HG03354 (cell line): ENCODE measurements around the gene BLOC1S3.

Experiments
- ATAC-seq: cut with Tn5 transposase; IDR thresholded peaks from one replicate; pipeline ENCODE4 v1.9.1; 2021; ENCODE audit warnings: mild to moderate bottlenecking; ENCODE audit not compliant: unreplicated experiment, poor library complexity, severe bottlenecking

The BLOC1S3 gene

DNA sequence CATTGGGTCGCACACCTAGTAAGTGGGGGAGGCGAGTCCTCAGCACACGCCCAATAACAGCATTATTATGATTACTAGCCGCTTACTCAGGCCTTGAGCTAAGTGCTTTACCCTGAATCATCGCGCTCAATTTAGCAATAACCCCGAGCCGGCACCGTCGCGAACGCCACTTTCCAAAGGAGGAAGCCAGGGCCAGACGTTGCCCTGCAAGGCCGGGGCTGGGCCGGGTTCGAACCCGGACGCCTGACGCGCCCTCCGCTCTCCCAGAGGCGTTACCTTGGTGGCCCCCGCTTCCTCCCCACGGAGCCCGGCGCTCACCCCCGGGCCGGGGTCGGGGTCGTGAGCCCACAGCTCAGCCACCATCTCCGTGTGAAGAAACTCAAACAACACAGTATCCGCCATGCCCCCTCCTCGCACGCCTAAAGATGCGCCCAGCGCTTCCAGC lies 745 bp upstream of the BLOC1S3 start, which contains the start of gene TRAPPC6A:
TSS of gene TRAPPC6A (minus strand) at position 421 of the 445 bp plus-strand sequence. CDS start at position 402, 19 bp downstream.
- ATAC-seq = no peak

DNA sequence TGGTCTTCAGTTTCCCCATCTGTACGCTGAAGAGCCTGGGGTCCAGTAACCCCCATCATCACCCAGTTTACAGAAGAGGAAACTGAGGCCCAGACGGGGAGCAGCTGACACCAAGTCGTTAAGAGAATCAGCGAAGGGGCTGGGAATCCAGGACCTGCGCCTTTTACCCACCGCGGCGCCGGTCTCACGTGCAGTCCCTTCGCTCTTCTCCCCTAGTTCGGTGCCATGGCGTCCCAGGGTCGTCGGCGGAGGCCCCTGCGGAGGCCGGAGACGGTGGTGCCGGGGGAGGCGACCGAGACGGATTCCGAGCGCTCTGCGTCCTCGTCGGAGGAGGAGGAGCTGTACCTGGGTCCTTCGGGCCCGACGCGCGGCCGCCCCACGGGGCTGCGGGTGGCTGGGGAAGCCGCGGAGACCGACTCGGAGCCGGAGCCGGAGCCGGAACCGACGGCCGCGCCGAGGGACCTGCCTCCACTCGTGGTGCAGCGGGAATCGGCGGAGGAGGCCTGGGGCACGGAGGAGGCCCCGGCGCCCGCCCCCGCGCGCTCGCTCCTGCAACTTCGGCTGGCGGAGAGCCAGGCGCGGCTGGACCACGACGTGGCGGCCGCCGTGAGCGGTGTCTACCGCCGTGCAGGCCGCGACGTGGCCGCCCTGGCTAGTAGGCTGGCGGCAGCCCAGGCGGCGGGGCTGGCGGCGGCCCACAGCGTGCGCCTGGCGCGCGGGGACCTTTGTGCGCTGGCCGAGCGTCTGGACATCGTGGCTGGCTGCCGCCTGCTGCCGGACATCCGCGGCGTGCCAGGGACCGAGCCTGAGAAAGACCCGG lies 698 bp downstream of the BLOC1S3 start:
- ATAC-seq = no peak

GRCh38 chr19:45179892-45180370 lies 1.3 kb downstream of the BLOC1S3 start:
- ATAC-seq = no peak

- ATAC-seq = no peak
These were observed 2.4 kb downstream of the BLOC1S3 start for GRCh38 chr19:45180936-45181335.

- no peak for ATAC-seq
These were observed 4.2 kb downstream of the BLOC1S3 start for GRCh38 chr19:45182758-45183157.

DNA sequence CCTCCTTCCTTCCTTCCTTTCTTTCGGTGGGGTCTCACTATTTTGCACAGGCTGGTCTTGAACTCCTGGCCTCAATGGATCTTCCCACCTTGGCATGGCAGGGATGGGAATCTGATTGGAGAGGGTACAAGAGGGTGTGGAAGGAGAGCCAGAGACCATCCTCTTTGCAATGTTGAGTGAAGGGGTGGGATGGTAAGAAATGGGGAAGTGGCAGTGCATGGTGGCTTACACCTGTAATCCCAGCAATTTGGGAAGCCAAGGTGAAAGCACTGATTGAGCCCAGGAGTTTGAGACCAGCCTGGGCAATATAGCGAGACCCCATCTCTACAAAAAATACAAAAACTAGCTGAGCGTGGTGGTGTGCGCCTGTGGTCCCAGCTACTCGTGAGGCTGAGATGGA lies 5.5 kb downstream of the BLOC1S3 start:
- ATAC-seq = no peak

DNA sequence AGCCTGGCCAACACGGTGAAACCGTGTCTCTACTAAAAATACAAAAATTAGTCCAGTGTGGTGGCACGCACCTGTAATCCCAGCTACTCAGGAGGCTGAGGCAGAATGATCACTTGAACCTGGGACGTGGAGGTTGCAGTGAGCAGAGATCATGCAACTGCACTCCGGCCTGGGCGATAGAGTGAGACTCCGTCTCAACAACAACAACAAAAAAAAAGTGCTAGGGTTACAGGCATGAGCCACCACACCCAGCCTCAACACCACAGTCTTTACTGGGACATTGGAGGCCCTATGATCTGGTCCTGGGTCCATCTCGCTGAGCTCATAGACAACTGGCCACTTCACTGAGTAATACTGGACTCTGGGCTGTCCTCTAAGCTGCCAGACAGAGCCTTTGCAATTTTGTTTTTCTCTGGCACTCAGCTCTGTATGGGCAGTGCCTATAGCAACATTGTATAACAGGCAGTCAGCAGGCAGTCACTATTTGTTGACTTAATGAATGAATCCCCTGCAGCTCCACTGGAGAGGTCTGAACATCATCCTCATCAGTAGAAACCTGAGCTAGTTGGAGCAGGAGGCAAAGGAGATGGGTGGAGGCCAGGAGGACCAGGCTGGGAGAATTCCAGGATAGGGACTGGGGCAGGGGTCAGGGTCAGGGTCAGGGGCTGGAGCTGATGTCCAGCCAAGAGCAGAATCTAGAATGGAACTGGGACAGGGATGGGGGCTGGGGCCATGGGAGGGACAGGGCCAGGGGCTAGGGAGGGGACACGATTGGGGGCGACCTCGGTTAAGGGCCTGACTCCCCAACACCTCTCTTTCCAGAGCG lies 8.1 kb downstream of the BLOC1S3 start:
- ATAC-seq = no peak

- ATAC-seq = no peak
These were observed 9.0 kb downstream of the BLOC1S3 start for GRCh38 chr19:45187421-45188100.

DNA sequence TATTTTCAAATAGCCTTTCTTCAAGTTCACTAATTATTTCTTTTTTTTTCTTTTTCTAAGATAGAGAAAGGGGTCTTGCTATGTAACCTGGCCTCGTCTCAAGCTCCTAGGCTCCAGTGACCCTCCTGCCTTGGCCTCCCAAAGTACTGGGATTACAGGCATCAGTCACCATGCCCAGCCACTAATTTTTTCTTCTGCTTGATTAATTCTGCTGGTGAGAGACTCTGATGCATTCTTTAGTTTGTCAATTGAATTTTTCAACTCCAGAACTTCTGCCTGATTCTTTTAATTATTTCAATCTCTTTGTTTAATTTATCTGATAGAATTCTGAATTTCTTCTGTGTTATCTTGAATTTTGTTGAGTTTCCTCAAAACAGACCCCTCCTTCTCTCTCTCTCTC lies 11.4 kb downstream of the BLOC1S3 start:
- no peak for ATAC-seq

GRCh38 chr19:45191375-45191774 lies 12.8 kb downstream of the BLOC1S3 start:
- ATAC-seq = no peak

DNA sequence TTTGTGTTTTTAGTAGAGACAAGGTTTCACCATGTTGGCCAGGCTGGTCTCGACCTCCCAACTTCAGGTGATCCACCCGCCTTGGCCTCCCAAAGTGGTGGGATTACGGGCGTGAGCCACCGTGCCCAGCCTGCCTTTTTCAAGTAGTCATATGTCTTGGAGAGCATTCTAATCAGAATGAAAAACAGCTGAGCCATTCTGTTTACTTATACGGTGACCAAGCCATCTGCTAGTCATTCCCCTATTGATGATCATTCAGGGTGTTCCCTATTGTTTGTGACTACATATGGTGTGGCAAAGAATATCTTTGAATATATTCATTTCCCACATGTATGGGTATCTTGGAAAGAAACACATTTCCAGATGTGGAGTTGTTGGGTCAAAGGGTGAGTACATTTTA lies 17.2 kb downstream of the BLOC1S3 start:
- no peak for ATAC-seq

DNA sequence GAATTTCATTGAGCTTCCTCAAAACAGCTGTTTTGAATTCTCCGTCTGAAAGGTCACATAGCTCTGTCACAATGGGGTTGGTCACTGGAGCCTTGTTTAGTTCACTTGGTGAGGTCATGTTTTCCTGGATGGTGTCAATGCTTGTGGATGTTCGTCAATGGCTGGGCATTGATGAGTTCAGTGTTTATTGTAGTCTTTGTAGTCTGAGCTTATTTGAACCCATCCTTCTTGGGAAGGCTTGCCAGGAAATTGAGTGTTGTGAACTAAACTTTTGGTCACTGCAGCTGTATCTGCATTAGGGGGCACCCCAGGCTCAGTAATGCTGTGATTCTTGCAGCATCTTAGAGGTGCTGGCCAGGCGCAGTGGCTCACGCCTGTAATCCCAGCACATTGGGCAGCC lies 22.0 kb downstream of the BLOC1S3 start:
- ATAC-seq = no peak

DNA sequence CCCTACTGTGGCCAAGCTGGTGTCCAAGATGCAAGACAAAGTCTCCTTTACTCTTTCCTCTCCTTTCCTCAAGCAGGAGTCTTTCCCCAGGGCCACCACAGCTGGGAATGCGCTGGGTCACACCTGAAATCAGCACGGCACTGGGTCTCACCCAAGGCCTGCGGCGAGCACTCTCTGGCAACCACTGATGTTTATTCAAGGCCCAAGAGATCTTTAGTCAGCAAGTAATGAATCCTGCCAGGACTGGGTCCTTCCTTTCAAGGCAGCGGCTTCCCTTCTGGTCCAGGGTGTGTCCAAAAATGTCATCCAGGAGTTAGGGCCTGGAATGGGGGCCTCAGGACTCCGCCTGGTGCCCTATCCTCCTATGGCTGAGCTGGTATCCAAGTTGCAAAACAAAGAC lies 24.1 kb downstream of the BLOC1S3 start:
- ATAC-seq = no peak

DNA sequence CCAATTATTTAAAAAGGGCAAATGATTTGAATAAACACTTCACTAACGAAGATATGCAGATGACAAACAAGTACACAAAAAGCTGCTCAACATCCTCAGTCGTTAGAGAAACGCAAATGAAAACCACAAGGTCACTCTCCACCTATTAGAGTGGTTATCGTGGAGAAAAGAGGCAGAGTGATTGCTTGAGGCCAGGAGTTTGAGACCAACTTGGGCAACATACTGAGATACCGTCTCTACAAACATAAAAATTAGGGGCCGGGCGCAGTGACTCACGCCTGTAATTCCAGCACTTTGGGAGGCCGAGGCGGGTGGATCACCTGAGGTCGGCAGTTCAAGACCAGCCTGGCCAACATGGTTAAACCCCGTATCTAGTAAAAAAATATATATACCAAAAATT lies 27.2 kb downstream of the BLOC1S3 start:
- ATAC-seq = no peak

DNA sequence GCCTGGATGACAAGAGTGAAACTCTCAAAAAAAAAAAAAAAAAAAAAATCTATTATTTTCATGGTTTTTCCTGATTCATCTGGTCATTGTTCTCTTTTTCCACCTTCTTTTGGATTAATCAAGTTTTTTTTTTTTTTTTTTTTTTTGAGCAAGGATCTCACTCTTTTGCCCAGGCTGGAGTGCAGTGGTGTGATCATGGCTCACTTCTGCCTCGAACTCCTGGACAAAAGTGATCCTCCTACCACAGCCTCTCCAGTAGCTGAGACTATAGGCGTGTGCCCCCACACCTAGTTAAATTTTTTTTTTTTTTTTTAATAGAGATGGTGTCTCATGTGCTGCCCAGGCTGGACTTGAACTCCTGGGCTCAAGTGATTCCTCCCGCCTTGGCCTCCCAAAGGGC lies 27.7 kb downstream of the BLOC1S3 start:
- no peak for ATAC-seq

DNA sequence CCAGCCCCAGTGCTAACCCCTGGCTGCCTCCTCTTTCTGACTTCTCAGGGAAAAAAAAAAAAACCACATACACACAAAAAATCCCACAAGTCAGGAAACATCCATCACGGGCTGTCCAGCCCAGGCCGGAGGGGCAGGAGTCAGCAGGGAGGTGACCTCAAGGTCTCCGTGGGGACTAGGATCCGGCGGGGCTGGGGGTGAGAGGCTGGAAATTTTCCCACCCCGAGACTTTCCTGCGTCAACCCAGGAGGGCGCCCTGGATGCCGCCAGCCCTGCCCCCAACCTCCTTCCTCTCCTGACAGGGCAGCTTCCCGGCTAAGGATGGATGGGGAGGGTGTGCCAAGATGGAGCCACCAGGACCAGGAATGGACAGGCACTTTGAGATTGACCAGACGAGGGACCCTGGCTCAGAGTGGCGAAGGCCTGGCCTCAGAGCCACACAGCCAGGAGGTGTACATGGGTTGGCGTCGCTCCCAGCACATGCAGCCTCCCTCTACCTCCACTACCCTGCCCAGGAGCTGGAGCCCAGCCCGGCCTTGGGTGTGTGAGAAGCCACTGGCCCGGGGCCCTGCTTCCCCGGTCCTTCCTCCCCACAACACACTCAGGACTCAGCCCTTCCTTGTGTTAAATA lies 33.3 kb downstream of the BLOC1S3 start:
- no peak for ATAC-seq

- ATAC-seq = no peak
These were observed 34.4 kb downstream of the BLOC1S3 start for GRCh38 chr19:45213031-45213430.

- ATAC-seq = no peak
These were observed 37.0 kb downstream of the BLOC1S3 start for GRCh38 chr19:45215391-45216191.

DNA sequence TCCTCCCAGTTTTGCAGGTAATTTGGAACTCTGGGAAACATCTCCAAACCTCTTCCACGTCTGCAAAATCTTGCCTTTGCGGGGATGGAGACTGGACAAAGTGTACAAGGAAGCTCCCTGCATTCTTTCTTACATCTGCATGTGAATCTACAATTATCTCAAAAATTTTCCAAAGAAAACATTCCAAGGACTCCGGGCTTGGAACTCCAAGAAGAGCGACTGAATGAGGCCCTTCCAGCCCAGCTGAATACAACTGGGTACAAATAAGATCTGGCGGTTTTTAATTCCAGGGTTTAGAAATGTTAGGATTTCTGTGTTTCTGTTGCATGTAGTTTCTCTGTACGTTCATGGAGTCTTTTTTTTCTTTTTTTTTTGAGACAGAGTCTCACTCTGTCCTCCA lies 38.1 kb downstream of the BLOC1S3 start:
- ATAC-seq = no peak
